ENCODE data around the gene ERGIC2. TPM values are rescaled to one million over a fixed set of nuclear protein-coding genes. Genes with fewer than 3 reads are reported as not detected.

Gene ERGIC2
- total and polyA plus RNA-seq, 9 of the 15 experiments (the other 6 are each of a cell fraction or from before 2014, with no cell fraction given), result 24.1 to 180 (median 75.7) TPM

DNA sequence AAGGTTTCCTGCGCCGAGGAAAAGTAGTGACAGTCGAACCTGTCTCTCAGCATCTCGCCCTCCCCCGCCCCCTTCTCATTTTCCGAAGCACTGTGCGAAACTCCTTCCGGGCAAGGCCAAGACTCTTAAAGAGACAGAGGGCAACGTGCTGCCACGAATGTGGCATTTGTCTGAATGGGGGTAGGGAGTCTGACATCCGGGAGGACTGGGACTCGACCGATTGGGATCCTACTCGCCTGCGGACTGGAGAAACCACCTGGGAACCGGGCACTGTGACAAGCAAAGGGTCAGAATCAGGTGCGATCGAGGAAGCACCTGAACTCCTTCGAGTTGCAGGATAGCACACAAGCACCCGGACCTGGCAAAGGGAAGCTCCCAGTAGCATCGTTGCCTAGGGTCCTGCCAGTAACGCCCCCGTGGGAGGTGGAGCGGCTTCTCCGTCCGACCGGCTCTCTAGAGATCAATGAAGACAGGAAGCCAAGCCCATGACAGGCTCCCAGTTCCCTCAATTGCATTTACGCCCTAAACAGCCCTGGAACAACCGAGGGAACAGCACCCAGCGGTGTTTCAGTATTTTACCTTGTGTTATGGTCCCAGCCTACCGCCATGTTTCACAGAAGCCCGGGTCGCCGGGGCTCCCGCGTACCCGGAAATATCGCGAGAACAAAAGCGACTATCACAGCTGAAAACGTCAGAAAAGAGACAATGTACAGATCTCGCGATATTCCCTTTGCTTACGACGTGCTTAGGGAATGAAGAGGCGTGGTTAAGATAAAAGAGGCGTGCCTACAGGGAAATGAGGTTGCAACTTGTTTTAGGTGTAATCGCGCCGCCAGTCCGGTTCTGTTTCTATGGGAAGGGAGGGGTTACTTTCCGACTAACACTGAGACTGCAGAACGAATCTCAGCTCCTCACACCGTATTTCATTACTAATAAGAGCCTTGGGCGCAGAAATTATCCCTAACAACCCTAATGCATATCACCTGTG, at the start of gene ERGIC2 (continued):
- TF ChIP-seq, protein P1, sequence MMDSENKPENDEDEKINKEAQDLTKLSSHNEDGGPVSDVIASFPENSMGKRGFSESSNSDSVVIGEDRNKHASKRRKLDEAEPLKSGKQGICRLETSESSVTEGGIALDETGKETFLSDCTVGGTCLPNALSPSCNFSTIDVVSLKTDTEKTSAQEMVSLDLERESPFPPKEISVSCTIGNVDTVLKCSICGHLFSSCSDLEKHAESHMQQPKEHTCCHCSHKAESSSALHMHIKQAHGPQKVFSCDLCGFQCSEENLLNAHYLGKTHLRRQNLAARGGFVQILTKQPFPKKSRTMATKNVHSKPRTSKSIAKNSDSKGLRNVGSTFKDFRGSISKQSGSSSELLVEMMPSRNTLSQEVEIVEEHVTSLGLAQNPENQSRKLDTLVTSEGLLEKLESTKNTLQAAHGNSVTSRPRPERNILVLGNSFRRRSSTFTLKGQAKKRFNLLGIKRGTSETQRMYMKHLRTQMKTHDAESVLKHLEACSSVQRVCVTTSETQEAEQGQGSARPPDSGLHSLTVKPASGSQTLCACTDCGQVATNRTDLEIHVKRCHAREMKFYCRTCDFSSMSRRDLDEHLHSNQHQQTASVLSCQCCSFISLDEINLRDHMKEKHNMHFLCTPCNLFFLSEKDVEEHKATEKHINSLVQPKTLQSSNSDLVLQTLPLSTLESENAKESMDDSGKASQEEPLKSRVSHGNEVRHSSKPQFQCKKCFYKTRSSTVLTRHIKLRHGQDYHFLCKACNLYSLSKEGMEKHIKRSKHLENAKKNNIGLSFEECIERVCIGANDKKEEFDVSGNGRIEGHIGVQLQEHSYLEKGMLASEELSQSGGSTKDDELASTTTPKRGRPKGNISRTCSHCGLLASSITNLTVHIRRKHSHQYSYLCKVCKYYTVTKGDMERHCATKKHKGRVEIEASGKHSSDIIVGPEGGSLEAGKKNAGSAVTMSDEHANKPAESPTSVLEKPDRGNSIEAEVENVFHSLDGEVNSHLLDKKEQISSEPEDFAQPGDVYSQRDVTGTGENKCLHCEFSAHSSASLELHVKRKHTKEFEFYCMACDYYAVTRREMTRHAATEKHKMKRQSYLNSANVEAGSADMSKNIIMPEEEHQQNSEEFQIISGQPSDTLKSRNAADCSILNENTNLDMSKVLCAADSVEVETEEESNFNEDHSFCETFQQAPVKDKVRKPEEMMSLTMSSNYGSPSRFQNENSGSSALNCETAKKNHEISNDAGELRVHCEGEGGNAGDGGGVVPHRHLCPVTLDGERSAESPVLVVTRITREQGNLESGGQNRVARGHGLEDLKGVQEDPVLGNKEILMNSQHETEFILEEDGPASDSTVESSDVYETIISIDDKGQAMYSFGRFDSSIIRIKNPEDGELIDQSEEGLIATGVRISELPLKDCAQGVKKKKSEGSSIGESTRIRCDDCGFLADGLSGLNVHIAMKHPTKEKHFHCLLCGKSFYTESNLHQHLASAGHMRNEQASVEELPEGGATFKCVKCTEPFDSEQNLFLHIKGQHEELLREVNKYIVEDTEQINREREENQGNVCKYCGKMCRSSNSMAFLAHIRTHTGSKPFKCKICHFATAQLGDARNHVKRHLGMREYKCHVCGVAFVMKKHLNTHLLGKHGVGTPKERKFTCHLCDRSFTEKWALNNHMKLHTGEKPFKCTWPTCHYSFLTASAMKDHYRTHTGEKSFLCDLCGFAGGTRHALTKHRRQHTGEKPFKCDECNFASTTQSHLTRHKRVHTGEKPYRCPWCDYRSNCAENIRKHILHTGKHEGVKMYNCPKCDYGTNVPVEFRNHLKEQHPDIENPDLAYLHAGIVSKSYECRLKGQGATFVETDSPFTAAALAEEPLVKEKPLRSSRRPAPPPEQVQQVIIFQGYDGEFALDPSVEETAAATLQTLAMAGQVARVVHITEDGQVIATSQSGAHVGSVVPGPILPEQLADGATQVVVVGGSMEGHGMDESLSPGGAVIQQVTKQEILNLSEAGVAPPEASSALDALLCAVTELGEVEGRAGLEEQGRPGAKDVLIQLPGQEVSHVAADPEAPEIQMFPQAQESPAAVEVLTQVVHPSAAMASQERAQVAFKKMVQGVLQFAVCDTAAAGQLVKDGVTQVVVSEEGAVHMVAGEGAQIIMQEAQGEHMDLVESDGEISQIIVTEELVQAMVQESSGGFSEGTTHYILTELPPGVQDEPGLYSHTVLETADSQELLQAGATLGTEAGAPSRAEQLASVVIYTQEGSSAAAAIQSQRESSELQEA (IDR thresholded peaks at IDR 0.05; ENCODE audit: low read depth), result no peak
- TF ChIP-seq, protein P2, sequence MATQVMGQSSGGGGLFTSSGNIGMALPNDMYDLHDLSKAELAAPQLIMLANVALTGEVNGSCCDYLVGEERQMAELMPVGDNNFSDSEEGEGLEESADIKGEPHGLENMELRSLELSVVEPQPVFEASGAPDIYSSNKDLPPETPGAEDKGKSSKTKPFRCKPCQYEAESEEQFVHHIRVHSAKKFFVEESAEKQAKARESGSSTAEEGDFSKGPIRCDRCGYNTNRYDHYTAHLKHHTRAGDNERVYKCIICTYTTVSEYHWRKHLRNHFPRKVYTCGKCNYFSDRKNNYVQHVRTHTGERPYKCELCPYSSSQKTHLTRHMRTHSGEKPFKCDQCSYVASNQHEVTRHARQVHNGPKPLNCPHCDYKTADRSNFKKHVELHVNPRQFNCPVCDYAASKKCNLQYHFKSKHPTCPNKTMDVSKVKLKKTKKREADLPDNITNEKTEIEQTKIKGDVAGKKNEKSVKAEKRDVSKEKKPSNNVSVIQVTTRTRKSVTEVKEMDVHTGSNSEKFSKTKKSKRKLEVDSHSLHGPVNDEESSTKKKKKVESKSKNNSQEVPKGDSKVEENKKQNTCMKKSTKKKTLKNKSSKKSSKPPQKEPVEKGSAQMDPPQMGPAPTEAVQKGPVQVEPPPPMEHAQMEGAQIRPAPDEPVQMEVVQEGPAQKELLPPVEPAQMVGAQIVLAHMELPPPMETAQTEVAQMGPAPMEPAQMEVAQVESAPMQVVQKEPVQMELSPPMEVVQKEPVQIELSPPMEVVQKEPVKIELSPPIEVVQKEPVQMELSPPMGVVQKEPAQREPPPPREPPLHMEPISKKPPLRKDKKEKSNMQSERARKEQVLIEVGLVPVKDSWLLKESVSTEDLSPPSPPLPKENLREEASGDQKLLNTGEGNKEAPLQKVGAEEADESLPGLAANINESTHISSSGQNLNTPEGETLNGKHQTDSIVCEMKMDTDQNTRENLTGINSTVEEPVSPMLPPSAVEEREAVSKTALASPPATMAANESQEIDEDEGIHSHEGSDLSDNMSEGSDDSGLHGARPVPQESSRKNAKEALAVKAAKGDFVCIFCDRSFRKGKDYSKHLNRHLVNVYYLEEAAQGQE (IDR thresholded peaks at IDR 0.05; ENCODE audit: borderline replicate concordance), result no peak
- TF ChIP-seq, protein P2 (CRISPR knock-in tag; IDR thresholded peaks at IDR 0.05; ENCODE audit: low read depth), result peak; percentile 16; the same call in 1 of the 2 replicates
- no peak for TF ChIP-seq NBN (IDR thresholded peaks at IDR 0.05; ENCODE audit: low read depth)
- TF ChIP-seq, protein P3, sequence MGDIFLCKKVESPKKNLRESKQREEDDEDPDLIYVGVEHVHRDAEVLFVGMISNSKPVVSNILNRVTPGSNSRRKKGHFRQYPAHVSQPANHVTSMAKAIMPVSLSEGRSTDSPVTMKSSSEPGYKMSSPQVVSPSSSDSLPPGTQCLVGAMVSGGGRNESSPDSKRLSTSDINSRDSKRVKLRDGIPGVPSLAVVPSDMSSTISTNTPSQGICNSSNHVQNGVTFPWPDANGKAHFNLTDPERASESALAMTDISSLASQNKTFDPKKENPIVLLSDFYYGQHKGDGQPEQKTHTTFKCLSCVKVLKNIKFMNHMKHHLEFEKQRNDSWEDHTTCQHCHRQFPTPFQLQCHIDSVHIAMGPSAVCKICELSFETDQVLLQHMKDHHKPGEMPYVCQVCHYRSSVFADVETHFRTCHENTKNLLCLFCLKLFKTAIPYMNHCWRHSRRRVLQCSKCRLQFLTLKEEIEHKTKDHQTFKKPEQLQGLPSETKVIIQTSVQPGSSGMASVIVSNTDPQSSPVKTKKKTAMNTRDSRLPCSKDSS (IDR thresholded peaks at IDR 0.05; ENCODE audit: low read depth, partially characterized antibody), result no peak
- peak; percentile 40 to 47; a peak in 3 of 4 replicates for TF ChIP-seq NRF1 (conservative IDR thresholded peaks at IDR 0.05 in 1 of 2, IDR thresholded peaks at IDR 0.05 in 1 of 2)
- no peak for TF ChIP-seq SIRT6 (IDR thresholded peaks at IDR 0.05; ENCODE audit: low read depth, low read length)
